H1 (cell line): ENCODE measurements around the gene ANKRD6. TPM values are rescaled to one million over a fixed set of nuclear protein-coding genes. Genes with fewer than 3 reads are reported as not detected.

Experiments used
- CTCF ChIA-PET: fragments of 300-600 bp; sonication (Branson Sonifier 250); formaldehyde crosslinking; loops from one replicate; lab custom pipeline; 2021; ENCODE audit not compliant: partially characterized antibody; lab: Charles Lee
- POLR2A ChIA-PET: fragments of 300-600 bp; sonication (Branson Sonifier 250); formaldehyde crosslinking; loops from one replicate; lab custom pipeline; 2021; ENCODE audit warnings: inconsistent platforms; ENCODE audit not compliant: partially characterized antibody; lab: Charles Lee
- DNase-seq, 2 experiments: peaks; one replicate each; pipeline versions ENCODE4 v3.0.0 to v3.0.0-alpha.2; 2010 to 2022; ENCODE audit warnings: low spot score in 2 of 2, low read depth in 1 of 2, mixed read lengths in 1 of 2
- FAIRE-seq: peaks from 2 replicates; lab custom pipeline; 2011; peaks lifted over from hg19 to GRCh38; lab: Jason Lieb, UNC
- H2AFZ ChIP-seq: 2 replicates; pipeline ENCODE4 v1.8.1; 2012; ENCODE audit warnings: low read length, inconsistent platforms
- H2AK5ac ChIP-seq: 2 replicates; pipeline ENCODE4 v1.6.1; 2013; ENCODE audit warnings: low read depth, low read length
- H2BK120ac ChIP-seq: replicated peaks from 2 replicates; pipeline ENCODE3; 2013; ENCODE audit warnings: low read depth, low read length, inconsistent platforms
- H2BK12ac ChIP-seq: 2 replicates; pipeline ENCODE4 v1.6.1; 2013; ENCODE audit warnings: low read depth, low read length
- H2BK15ac ChIP-seq: 2 replicates; pipeline ENCODE4 v1.6.1; 2013; ENCODE audit warnings: low read length
- H2BK20ac ChIP-seq: 2 replicates; pipeline ENCODE4 v1.6.1; 2013; ENCODE audit warnings: low read length
- H2BK5ac ChIP-seq: 2 replicates; pipeline ENCODE4 v1.6.1; 2013; ENCODE audit warnings: low read depth, low read length
- H3K14ac ChIP-seq: 2 replicates; pipeline ENCODE4 v1.6.1; 2013; ENCODE audit warnings: inconsistent platforms; ENCODE audit not compliant: insufficient read length
- H3K18ac ChIP-seq: 2 replicates; pipeline ENCODE4 v1.6.1; 2013; ENCODE audit warnings: low read length; ENCODE audit errors: extremely low read depth
- H3K23ac ChIP-seq: 2 replicates; pipeline ENCODE4 v1.6.1; 2013; ENCODE audit warnings: inconsistent platforms; ENCODE audit not compliant: insufficient read length
- H3K23me2 ChIP-seq: 2 replicates; pipeline ENCODE4 v1.6.1; 2013; ENCODE audit warnings: low read depth, low read length
- H3K27ac ChIP-seq: 2 replicates; pipeline ENCODE4 v1.6.1; 2011; ENCODE audit warnings: low read depth, low read length, inconsistent platforms
- H3K27me3 ChIP-seq, 4 experiments: replicated peaks in 1 of 4; 1 replicate in 1 of 4; 2 replicates in 3 of 4; pipeline versions ENCODE4 v1.6.1 to v1.8.1; 2011 to 2013; ENCODE audit warnings: low read length in 3 of 4, mild to moderate bottlenecking in 3 of 4, inconsistent platforms in 2 of 4, mixed read lengths in 2 of 4, moderate library complexity in 1 of 4; ENCODE audit not compliant: control insufficient read depth in 3 of 4, insufficient read depth in 3 of 4; ENCODE audit errors: extremely low read depth in 1 of 4
- H3K36me3 ChIP-seq, 4 experiments: 2 replicates each; pipeline versions ENCODE4 v1.6.1 to v1.8.1; 2011 to 2013; ENCODE audit warnings: mild to moderate bottlenecking in 4 of 4, low read length in 3 of 4, moderate library complexity in 2 of 4, control low read depth in 1 of 4, inconsistent platforms in 1 of 4; ENCODE audit not compliant: insufficient read depth in 4 of 4, control insufficient read depth in 2 of 4
- H3K4ac ChIP-seq: replicated peaks from 2 replicates; pipeline ENCODE3; 2013; ENCODE audit warnings: low read length, low read depth, mixed read lengths, inconsistent platforms; ENCODE audit not compliant: insufficient read length
- H3K4me1 ChIP-seq, 4 experiments: replicated peaks in 1 of 4; 1 replicate in 1 of 4; 2 replicates in 3 of 4; pipeline versions ENCODE4 v1.6.1 to v1.8.1; 2011 to 2013; ENCODE audit warnings: low read length in 3 of 4, inconsistent platforms in 2 of 4, mixed read lengths in 1 of 4; ENCODE audit not compliant: insufficient read depth in 4 of 4, control insufficient read depth in 3 of 4
- H3K4me2 ChIP-seq, 2 experiments: 2 replicates each; pipeline versions ENCODE4 v1.6.1 to v1.8.1; 2011 to 2013; ENCODE audit warnings: low read depth in 2 of 2, low read length in 2 of 2, control low read depth in 1 of 2, inconsistent platforms in 1 of 2, mild to moderate bottlenecking in 1 of 2; ENCODE audit not compliant: insufficient read depth in 1 of 2
- H3K4me3 ChIP-seq, 4 experiments: fragments of 200-600, 300-600 bp in 1 of 4; sonication (generic), shearing (Covaris generic), sonication (Bioruptor Twin) in 1 of 4; 2 replicates each; pipeline versions ENCODE4 v1.5.1 to v1.8.1; 2011 to 2016; ENCODE audit warnings: low read length in 4 of 4, low read depth in 3 of 4, control low read depth in 2 of 4, inconsistent platforms in 2 of 4, mild to moderate bottlenecking in 2 of 4, mixed read lengths in 1 of 4, moderate library complexity in 1 of 4; ENCODE audit not compliant: insufficient read depth in 2 of 4; ENCODE audit errors: extremely low read depth in 1 of 4
- H3K56ac ChIP-seq: replicated peaks from 2 replicates; pipeline ENCODE3; 2013; ENCODE audit warnings: low read depth, mild to moderate bottlenecking, mixed read lengths, low read length, inconsistent platforms; ENCODE audit not compliant: insufficient read length
- H3K79me1 ChIP-seq: 2 replicates; pipeline ENCODE4 v1.6.1; 2013; ENCODE audit warnings: low read depth, low read length, control low read depth
- H3K79me2 ChIP-seq, 2 experiments: 2 replicates each; pipeline versions ENCODE4 v1.6.1 to v1.8.1; 2012 to 2013; ENCODE audit warnings: low read length in 2 of 2, mild to moderate bottlenecking in 2 of 2, inconsistent platforms in 1 of 2; ENCODE audit not compliant: insufficient read depth in 2 of 2, control insufficient read depth in 1 of 2
- H3K9ac ChIP-seq, 4 experiments: replicated peaks in 1 of 4; 1 replicate in 1 of 4; 2 replicates in 3 of 4; pipeline versions ENCODE4 v1.6.1 to v1.8.1; 2011 to 2013; ENCODE audit warnings: low read depth in 3 of 4, low read length in 3 of 4, control low read depth in 2 of 4, mild to moderate bottlenecking in 2 of 4, moderate library complexity in 2 of 4, inconsistent platforms in 1 of 4; ENCODE audit errors: extremely low read depth in 1 of 4
- H3K9me3 ChIP-seq, 2 experiments: 2 replicates each; pipeline versions ENCODE4 v1.6.1 to v1.8.1; 2012 to 2013; ENCODE audit warnings: mild to moderate bottlenecking in 2 of 2, moderate library complexity in 2 of 2, control low read depth in 1 of 2, inconsistent platforms in 1 of 2, low read depth in 1 of 2, low read length in 1 of 2, mixed read lengths in 1 of 2; ENCODE audit not compliant: insufficient read depth in 2 of 2
- H4K20me1 ChIP-seq, 2 experiments: replicated peaks in 1 of 2; 2 replicates each; pipeline versions ENCODE3 to v1.8.1; 2011 to 2013; ENCODE audit warnings: inconsistent platforms in 2 of 2, low read length in 2 of 2, mild to moderate bottlenecking in 1 of 2; ENCODE audit not compliant: insufficient read depth in 2 of 2, control insufficient read depth in 1 of 2
- H4K5ac ChIP-seq: 2 replicates; pipeline ENCODE4 v1.6.1; 2013; ENCODE audit warnings: low read length, low read depth, mixed read lengths, inconsistent platforms; ENCODE audit not compliant: insufficient read length
- H4K8ac ChIP-seq: 2 replicates; pipeline ENCODE4 v1.8.0; 2013; ENCODE audit warnings: mild to moderate bottlenecking, moderate library complexity, low read length, inconsistent platforms; ENCODE audit not compliant: insufficient read depth; ENCODE audit errors: extremely low read depth
- H4K91ac ChIP-seq: replicated peaks from 2 replicates; pipeline ENCODE3; 2013; ENCODE audit warnings: low read length, mixed read lengths, inconsistent platforms; ENCODE audit not compliant: insufficient read length
- HDAC2 ChIP-seq, 2 experiments: fragments of 300-600 bp in 1 of 2; sonication (generic) in 1 of 2; IDR thresholded peaks; 2 replicates each; pipeline ENCODE4 v1.6.1; 2011 to 2012; ENCODE audit warnings: low read depth in 2 of 2, low read length in 2 of 2, mild to moderate bottlenecking in 2 of 2, moderate library complexity in 2 of 2, borderline replicate concordance in 1 of 2, inconsistent platforms in 1 of 2
- KDM4A ChIP-seq: IDR thresholded peaks from one replicate; pipeline ENCODE4 v1.7.1; 2012; ENCODE audit warnings: low read depth, mild to moderate bottlenecking, moderate library complexity, low read length, inconsistent platforms; ENCODE audit not compliant: severe bottlenecking
- TAF7 ChIP-seq: optimal IDR thresholded peaks from 2 replicates; pipeline ENCODE3; 2011; ENCODE audit warnings: low read depth, mild to moderate bottlenecking, inconsistent platforms, low read length, moderate library complexity, borderline replicate concordance
- WGBS, 2 experiments: shearing (Covaris generic) in 1 of 2; methylation state at CpG; one replicate each; pipeline versions ENCODE4 v1.1.6 to v1.1.7; 2013 to 2015; ENCODE audit warnings: low lambda C conversion rate in 2 of 2, mixed read lengths in 2 of 2, inconsistent platforms in 1 of 2, low coverage in 1 of 2, missing lambda C conversion rate in 1 of 2; ENCODE audit not compliant: insufficient replicate concordance in 2 of 2, insufficient coverage in 1 of 2, insufficient read length in 1 of 2; ENCODE audit errors: extremely low coverage in 1 of 2, missing lambda C conversion rate in 1 of 2; 5-methylcytosine and 5-hydroxymethylcytosine counted together
- polyA plus RNA-seq, 7 experiments: library from polyadenylated mRNA; depleted of rRNA in 3 of 7; stranded (reverse) in 5 of 7; unstranded in 2 of 7; fragments of >200 nt in 5 of 7; fragments of 200-250 nt in 2 of 7; gene quantifications; 1 replicate in 5 of 7; 2 replicates in 1 of 7; 4 replicates in 1 of 7; pipeline versions ENCODE4 v1.2.1 to v1.2.3, GENCODE V29; 2011 to 2013; ENCODE audit warnings: missing spikeins in 2 of 7, mixed read lengths in 2 of 7
- total RNA-seq: library from RNA; stranded (reverse); fragmentation: NEBNext Ultra II Directional; extraction: Animal tissue kit (Norgen Biotek cat#: 25700); gene quantifications from 2 replicates; pipeline ENCODE4 v1.2.1, GENCODE V29; 2021

Gene ANKRD6
- total and polyA plus RNA-seq, 2 of the 8 experiments (the other 6 are each of a cell fraction or from before 2014, with no cell fraction given), result 5.9 to 12.8 TPM

GRCh38 chr6:89404512-89404911 is 28.4 kb upstream of the ANKRD6 start:
- no peak overlapping the region for H3K4me2 ChIP-seq
- H4K8ac ChIP-seq, result no peak overlapping the region
- no peak overlapping the region for H3K56ac ChIP-seq
- H4K5ac ChIP-seq, result no peak overlapping the region
- POLR2A ChIA-PET, result no interaction called here
- 91% methylated on average over 3 of the region's 3 CpGs; no CpG with 5 or more reads in 1 of the 2 experiments for WGBS, 2 experiments
- 0 out of 2 replicates have a peak, but pooled peaks cover 2% of the 10 kb centered on the region for H3K79me1 ChIP-seq
- no peak overlapping the region for H2AFZ ChIP-seq
- H2BK5ac ChIP-seq, result no peak overlapping the region
- no peak overlapping the region for H4K91ac ChIP-seq
- no peak overlapping the region for H3K18ac ChIP-seq
- no peak overlapping the region for H3K27ac ChIP-seq
- H3K79me2 ChIP-seq, result peaks cover 0 to 59% of the 10 kb centered on the region in 2 experiments; a peak in 2 of 4 replicates
- no peak overlapping the region for H3K23ac ChIP-seq
- FAIRE-seq, result no peak
- no peak overlapping the region for H3K4ac ChIP-seq
- no peak overlapping the region for H2BK20ac ChIP-seq
- H2BK120ac ChIP-seq, result no peak overlapping the region
- no peaks in the 10 kb centered on the region for H3K36me3 ChIP-seq
- H3K9ac ChIP-seq, result no peak overlapping the region
- H2BK15ac ChIP-seq, result no peak overlapping the region
- DNase-seq, result no peak
- CTCF ChIA-PET, result interaction anchor here (1.8 to 2.6 kb wide), 3 partner anchors 10 to 180 kb away, joined by 4 to 10 read pairs (median 6); no protein-coding TSS in a partner anchor
- no peaks in the 10 kb centered on the region for H3K27me3 ChIP-seq
- H4K20me1 ChIP-seq, result no peaks in the 10 kb centered on the region
- no peak overlapping the region for H2BK12ac ChIP-seq
- H3K23me2 ChIP-seq, result peaks cover 2% of the 10 kb centered on the region
- H3K9me3 ChIP-seq, result no peaks in the 10 kb centered on the region
- H3K4me3 ChIP-seq, result no peak overlapping the region
- peaks cover 7 to 14% (median 13%) of the 10 kb centered on the region in 4 experiments for H3K4me1 ChIP-seq
- no peak overlapping the region for H3K14ac ChIP-seq
- peak overlapping the region; percentile 32; the same call in 1 of the 2 replicates for H2AK5ac ChIP-seq
- TF ChIP-seq HDAC2 (IDR thresholded peaks at IDR 0.05; ENCODE audit: borderline replicate concordance in 1 of 2, low read depth in 2 of 2, low read length in 2 of 2) (no peak), TAF7 (no peak), KDM4A (no peak)
